GM21367 (cell line): ENCODE measurements around the gene RCC1.
"Not testable (repeated sequence)": the region's sequence is repeated elsewhere in the genome, so short reads cannot be mapped to it uniquely, and the experiment has no call there.

Experiments used
- ATAC-seq: cut with Tn5 transposase; IDR thresholded peaks from one replicate; pipeline ENCODE4 v1.9.1; 2021; ENCODE audit not compliant: unreplicated experiment

Gene RCC1

DNA sequence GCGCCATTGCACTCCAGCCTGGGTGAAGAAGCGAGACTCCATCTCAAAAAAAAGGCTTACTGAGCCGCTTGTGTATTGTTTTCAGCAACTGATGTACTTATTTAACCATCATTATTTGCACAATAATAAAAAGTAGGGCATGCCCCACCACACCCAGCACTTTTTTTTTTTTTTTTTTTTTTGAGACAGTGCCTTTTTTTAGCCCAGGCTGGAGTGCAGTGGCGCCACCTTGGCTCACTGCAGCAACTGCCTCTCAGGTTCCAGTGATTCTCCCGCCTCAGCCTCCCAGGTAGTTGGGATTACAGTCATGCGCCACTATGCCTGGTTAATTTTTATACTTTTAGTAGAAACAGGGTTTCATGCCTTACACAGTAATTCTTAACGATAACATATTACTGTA is 34.8 kb downstream of the RCC1 start:
- ATAC-seq, result no peak

DNA sequence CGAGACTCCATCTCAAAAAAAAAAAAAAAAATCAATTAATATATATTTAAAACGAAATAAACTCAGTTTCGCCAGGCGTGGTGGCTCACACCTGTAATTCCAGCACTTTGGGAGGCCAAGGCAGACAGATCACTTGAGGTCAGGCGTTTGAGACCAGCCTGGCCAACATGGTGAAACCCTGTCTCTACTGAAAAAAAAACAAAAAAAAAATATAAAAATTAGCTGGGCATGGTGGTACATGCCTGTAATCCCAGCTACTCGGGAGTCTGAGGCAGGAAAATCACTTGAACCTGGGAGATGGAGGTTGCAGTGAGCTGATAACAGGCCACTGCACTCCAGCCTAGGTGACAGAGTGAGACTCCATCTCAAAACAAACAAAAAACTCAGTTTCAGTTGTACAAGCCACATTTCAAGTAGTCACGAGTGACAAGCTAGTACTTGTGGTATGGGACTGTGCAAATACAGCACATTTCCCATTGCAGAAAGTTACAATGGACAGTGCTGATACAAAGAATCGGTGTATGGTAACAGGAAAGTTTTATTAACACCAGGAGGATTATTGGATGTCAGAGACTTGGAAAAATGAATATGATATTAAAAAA is 35.7 kb downstream of the RCC1 start:
- ATAC-seq, result not testable (repeated sequence)

- no peak for ATAC-seq
Measured at GRCh38 chr1:28545246-28545628, 39.4 kb downstream of the RCC1 start.

GRCh38 chr1:28548318-28548717 is 42.5 kb downstream of the RCC1 start:
- no peak for ATAC-seq

DNA sequence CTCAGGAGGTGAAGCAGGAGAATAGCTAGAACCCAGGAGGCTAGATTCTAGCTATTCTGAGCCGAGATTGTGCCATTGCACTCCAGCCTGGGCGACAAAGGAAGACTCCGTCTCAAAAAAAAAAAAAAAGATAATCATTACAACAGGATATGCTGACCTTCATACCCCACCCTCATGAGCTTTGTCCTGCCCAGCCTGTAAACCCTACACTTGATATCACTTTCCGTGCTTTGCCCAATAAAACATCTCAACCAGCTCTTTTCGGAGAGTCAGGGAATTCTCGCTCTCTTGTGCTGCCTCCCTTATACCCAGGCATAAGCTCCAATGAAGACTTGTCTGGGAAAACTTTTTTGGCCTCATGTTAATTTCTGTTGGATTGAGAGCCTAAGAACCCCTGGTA is 45.5 kb downstream of the RCC1 start:
- ATAC-seq, result no peak

DNA sequence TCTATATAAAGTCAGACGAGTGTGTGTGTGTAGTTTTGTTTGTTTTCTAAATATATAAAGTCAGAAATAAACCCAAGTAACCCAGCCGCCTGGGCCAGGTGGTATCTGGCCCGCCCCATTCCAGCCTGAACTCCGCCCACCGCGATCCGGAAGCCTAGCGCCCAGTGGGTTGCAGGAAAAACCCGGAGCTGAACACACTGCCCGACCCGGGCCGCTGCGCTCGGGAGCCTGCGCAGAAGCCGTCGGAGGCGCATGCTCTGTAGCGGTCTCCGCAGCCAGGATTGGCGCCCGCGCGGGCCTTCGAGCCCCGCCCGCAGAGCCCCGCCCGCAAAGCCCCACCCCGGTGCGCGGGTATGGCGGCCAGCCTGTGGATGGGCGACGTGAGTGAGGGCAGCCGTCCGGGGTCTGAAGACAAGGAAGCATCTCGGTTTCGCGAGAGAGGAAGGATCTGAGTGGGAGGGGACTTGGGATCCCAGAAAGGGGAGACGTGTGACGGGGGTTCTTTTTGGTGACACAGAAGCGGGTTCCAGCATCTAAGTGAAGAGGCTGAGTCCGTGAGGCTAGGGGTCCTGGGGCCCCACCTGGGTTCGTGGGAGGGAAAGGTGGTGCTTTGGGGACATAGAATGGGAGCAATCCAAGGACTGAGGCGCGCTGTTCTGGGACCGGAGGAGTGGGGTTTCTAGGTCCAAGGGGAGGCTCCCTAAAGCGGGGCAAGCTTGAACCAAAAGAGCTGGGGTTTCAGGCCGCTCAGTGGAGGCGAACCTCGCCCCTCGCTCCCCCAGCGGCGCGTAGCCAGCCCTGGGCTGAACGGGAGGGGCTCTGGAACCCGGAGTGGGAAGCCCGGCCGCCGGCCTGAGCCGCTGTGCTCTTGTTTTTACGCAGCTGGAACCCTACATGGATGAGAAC is 47.2 kb downstream of the RCC1 start, which contains the start of gene TRNAU1AP:
Gene TRNAU1AP, plus strand, starts transcription at position 328 of the 906 bp plus-strand sequence. Its CDS starts 26 bp downstream, at position 354.
- peak; percentile 85 for ATAC-seq

DNA sequence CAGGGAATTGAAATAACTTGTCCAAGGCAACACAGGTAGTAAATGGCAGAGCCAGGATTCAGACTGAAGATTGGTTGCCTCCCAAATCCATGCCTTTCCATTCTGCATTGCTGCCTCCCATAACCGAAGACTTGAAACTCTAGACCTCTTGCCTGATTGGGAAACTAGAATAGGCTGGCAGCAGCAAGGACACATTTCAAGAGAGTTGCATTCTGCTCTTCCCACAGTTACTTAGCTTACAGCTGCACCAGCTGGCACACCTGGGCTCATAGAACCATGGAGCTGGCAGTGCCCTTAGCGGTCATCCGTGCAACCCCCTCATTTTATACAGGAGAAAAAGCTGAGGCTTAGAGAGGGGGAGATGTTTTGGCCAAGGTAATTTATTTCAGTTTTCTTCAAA is 55.0 kb downstream of the RCC1 start:
- ATAC-seq, result no peak

DNA sequence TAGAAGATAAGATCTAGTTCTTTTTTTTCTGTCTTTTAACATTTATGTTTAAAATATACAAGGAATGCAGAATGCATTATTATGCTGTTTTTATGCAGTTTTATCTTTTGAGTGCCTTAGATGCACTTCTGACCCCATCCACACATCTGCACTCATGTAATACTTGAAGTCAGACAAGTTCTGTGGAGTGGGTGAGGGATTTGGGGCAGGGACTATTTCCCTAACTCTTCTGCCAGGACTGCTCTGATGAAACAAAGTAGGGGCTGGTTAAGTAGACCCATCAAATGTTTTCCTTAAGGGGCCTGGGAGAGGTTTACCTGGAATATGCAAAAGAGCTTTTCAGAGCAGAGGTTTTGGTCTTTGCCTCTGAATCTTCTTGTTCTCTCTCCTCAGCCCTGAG is 58.5 kb downstream of the RCC1 start:
- ATAC-seq, result no peak

DNA sequence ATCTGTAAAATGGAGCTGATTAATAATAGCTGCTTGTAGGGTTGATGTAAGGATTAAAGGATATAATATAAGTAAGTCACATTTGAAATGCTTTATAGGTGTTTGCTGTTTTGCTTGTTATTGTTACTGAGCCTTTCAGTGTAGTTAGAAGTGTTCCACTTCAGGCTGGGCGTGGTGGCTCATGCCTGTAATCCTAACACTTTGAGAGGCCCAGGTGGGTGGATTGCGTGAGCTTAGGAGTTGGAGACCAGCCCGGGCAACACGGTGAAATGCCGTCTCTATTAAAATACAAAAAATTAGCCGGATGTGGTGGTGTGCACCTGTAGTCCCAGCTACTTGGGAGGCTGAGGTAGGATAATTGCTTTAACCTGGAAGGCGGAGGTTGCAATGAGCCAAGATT is 59.2 kb downstream of the RCC1 start:
- no peak for ATAC-seq

DNA sequence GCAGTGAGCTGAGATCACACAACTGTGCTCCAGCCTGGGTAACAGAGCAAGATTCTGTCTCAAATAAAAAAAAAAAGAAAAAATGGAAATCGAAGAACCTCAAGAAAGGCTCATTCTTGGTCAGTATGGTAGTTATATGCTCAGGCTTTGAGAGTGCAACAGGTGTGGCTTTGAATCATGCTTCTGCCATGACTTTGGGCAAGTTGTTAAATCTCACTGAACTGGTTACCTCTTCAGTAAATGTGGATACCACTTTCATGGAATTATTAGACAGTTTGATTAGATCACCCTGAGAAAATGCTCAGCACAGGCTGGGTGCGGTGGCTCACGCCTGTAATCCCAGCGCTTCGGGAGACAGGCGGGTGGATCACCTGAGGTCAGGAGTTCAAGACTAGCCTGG is 59.9 kb downstream of the RCC1 start:
- ATAC-seq, result no peak

- ATAC-seq, result no peak
Measured at GRCh38 chr1:28566931-28567330, 61.1 kb downstream of the RCC1 start.

DNA sequence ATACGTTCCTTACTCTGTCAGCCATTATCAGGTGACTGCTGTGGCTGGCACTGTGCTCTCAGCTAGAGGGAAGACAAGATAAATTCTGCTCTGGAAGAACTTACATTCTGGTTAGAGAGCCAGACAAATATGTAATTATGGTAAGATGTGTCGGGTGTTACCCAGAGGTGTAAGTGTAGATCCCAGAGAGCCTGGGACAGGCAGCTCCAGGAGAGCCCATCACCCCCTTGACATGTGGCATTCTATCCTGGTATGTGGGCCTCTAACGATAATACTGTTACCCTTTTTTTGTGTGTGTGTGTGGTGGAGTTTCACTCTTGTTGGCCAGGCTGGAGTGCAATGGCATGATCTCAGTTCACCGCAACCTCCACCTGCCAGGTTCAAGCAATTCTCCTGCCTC is 66.1 kb downstream of the RCC1 start:
- ATAC-seq, result no peak

DNA sequence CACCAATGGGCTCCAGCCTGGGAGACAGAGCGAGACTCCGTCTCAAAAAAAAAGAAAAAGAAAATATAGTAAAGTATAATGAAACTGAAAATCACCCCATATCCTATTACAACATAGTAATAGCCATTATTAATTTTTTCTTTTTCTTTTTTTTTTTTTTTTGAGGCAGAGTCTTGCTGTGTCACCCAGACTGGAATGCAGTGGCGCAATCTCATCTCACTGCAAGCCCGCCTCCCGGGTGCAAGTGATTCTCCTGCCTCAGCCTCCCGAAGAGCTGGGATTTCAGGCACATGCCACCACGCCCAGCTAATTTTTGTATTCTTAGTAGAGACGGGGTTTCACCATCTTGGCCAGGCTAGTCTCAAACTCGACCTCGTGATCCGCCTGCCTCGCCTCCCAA is 67.0 kb downstream of the RCC1 start:
- not testable (repeated sequence) for ATAC-seq

- no peak for ATAC-seq
Measured at GRCh38 chr1:28573564-28573963, 67.7 kb downstream of the RCC1 start.

GRCh38 chr1:28577052-28577678 is 71.3 kb downstream of the RCC1 start:
- ATAC-seq, result no peak

GRCh38 chr1:28577738-28578536 is 72.1 kb downstream of the RCC1 start:
- ATAC-seq, result no peak

GRCh38 chr1:28578696-28579218 is 72.9 kb downstream of the RCC1 start:
- ATAC-seq, result no peak

- no peak for ATAC-seq
Measured at GRCh38 chr1:28579401-28579800, 73.6 kb downstream of the RCC1 start.

DNA sequence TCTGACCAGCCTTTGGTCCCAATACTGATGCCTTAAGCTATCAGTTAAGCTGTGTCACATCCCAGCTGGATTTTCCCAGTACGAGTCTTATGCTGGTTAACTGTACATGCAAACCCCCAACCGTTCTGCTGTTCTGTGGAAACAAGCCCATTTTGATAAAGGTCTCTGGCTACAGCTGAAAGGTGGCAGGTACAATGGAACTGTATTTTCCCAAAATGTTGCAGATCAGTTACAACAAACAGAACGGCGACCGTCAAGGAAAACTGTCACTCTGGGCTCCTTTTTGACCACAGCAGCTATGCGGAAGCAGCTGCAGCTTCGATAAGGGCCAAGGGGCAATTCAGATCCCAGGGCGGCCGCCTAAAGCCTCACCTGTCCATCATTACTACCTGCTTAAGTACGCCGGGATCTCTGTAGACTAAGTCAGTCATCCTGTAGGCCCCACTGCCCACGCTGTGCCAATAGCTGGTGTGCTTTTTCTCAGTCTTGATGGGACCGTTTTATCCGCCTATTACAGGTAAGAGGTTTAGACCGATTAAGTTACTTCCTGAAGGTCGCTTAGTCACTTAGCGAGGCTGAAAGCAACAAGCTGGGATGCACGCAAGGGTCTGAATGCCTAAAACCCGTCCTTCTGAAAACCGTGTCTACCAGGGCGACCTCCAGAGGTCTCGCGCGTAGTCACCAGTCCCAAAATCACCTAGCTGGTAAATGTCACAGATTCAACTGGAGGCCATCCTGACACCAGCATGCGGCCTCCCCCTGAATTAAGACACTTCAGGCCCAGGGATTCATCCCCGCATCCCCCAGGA is 75.1 kb downstream of the RCC1 start:
- peak; percentile 5 for ATAC-seq
